ENCODE data around the gene SYTL3.

- no peak for TF ChIP-seq POLR2A (IDR thresholded peaks at IDR 0.05; ENCODE audit: low read depth, low read length)
- TF ChIP-seq TAF1 (IDR thresholded peaks at IDR 0.05; ENCODE audit: borderline replicate concordance, low read depth, low read length): no peak
Observed at GRCh38 chr6:158677906-158678578, 28.2 kb downstream of the SYTL3 start.

Measured in GM12892 (cell line).